GM10266 (cell line): ENCODE data around the gene CEP164.

ENCODE experiments used
- DNase-seq: peaks from one replicate; pipeline ENCODE4 v3.0.0; 2012; ENCODE audit errors: extremely low spot score
- CTCF ChIP-seq: IDR thresholded peaks from 2 replicates; pipeline ENCODE4 v1.5.1; 2012; ENCODE audit warnings: mild to moderate bottlenecking, low read depth; ENCODE audit not compliant: control insufficient read depth, insufficient read depth; ENCODE audit errors: missing control alignments

The CEP164 gene

GRCh38 chr11:117334896-117335295, 7.2 kb downstream of the CEP164 start:
- DNase-seq: no peak
- TF ChIP-seq CTCF: no peak

GRCh38 chr11:117335399-117335798, 7.7 kb downstream of the CEP164 start:
- no peak for TF ChIP-seq CTCF
- DNase-seq: no peak

GRCh38 chr11:117337076-117337475, 9.4 kb downstream of the CEP164 start:
- no peak for DNase-seq
- no peak for TF ChIP-seq CTCF

GRCh38 chr11:117345039-117345438, 17.4 kb downstream of the CEP164 start:
- no peak for DNase-seq
- no peak for TF ChIP-seq CTCF

GRCh38 chr11:117354550-117354949, 26.9 kb downstream of the CEP164 start:
- DNase-seq: no peak
- TF ChIP-seq CTCF: no peak

GRCh38 chr11:117356126-117356890, 28.7 kb downstream of the CEP164 start:
- no peak for TF ChIP-seq CTCF
- DNase-seq: no peak

- no peak for TF ChIP-seq CTCF
- no peak for DNase-seq
These were observed 33.8 kb downstream of the CEP164 start for GRCh38 chr11:117361432-117361831.
